K562 (cell line): Measurements from ENCODE around the gene HARS1. TPM values are rescaled to one million over a fixed set of nuclear protein-coding genes. Genes with fewer than 3 reads are reported as not detected.

Source experiments
- ASH1L ChIP-seq: fragments of 450-650 bp; IDR thresholded peaks from 2 replicates; pipeline ENCODE4 v1.6.1; 2018; ENCODE audit warnings: borderline replicate concordance, mild to moderate bottlenecking, low read depth; ENCODE audit not compliant: partially characterized antibody
- BCOR ChIP-seq: fragments of 450-650 bp; IDR thresholded peaks from 2 replicates; pipeline ENCODE4 v1.6.1; 2016
- COPS2 ChIP-seq: fragments of 450-650 bp; conservative IDR thresholded peaks from 2 replicates; pipeline ENCODE4 v1.6.1; 2016; ENCODE audit warnings: mild to moderate bottlenecking, moderate library complexity
- ERF ChIP-seq: fragments of 450-650 bp; formaldehyde crosslinking; IDR thresholded peaks from 2 replicates; pipeline ENCODE4 v1.4.0; 2020; ENCODE audit warnings: mild to moderate bottlenecking, mixed read lengths
- ETV5 ChIP-seq: sonication (generic); formaldehyde crosslinking; IDR thresholded peaks from 2 replicates; pipeline ENCODE4 v1.4.0; 2020; ENCODE audit warnings: low read depth, mild to moderate bottlenecking, missing genetic modification reagents
- ILF3 ChIP-seq: fragments of 450-650 bp; IDR thresholded peaks from 2 replicates; pipeline ENCODE4 v1.6.1; 2018; ENCODE audit warnings: antibody characterized with exemption, mild to moderate bottlenecking, moderate library complexity, borderline replicate concordance
- JUND ChIP-seq, 2 experiments: IDR thresholded peaks; 2 replicates in 1 of 2; 3 replicates in 1 of 2; pipeline ENCODE4 v1.6.1; 2011; ENCODE audit warnings: borderline replicate concordance in 2 of 2, low read depth in 2 of 2, low read length in 2 of 2, improper control_type of control experiment in 1 of 2, missing biosample characterization in 1 of 2, missing genetic modification characterization in 1 of 2, missing genetic modification reagents in 1 of 2
- MEF2A ChIP-seq: IDR thresholded peaks from 2 replicates; pipeline ENCODE4 v1.6.1; 2011; ENCODE audit warnings: low read depth, mild to moderate bottlenecking, low read length, moderate library complexity; ENCODE audit not compliant: control insufficient read depth
- NONO ChIP-seq, 2 experiments: fragments of 200-400 bp in 1 of 2; fragments of 450-650 bp in 1 of 2; formaldehyde crosslinking in 1 of 2; IDR thresholded peaks; 2 replicates each; pipeline ENCODE4 v1.6.1; 2017; ENCODE audit warnings: low read depth in 2 of 2, mild to moderate bottlenecking in 2 of 2, moderate library complexity in 2 of 2, low read length in 1 of 2
- NR2F6 ChIP-seq: fragments of 450-650 bp; formaldehyde crosslinking; IDR thresholded peaks from 2 replicates; pipeline ENCODE4 v1.4.0; 2020; ENCODE audit warnings: mild to moderate bottlenecking
- PCBP2 ChIP-seq: fragments of 200-400 bp; formaldehyde crosslinking; IDR thresholded peaks from 2 replicates; pipeline ENCODE4 v1.6.1; 2018; ENCODE audit warnings: low read length, low read depth, mild to moderate bottlenecking, moderate library complexity; ENCODE audit not compliant: poor library complexity, severe bottlenecking
- RBM14 ChIP-seq: fragments of 200-400 bp; formaldehyde crosslinking; IDR thresholded peaks from 2 replicates; pipeline ENCODE4 v1.6.1; 2018; ENCODE audit warnings: low read depth, mild to moderate bottlenecking, low read length, moderate library complexity, borderline replicate concordance; ENCODE audit not compliant: insufficient read depth
- RBM17 ChIP-seq: fragments of 200-400 bp; formaldehyde crosslinking; IDR thresholded peaks from 2 replicates; pipeline ENCODE4 v1.6.1; 2017; ENCODE audit warnings: low read depth, mild to moderate bottlenecking, low read length, borderline replicate concordance
- STAT5A ChIP-seq: IDR thresholded peaks from 2 replicates; pipeline ENCODE4 v1.6.1; 2012; ENCODE audit warnings: low read length, inconsistent platforms, borderline replicate concordance
- TAF15 ChIP-seq: fragments of 200-400 bp; formaldehyde crosslinking; IDR thresholded peaks from 2 replicates; pipeline ENCODE4 v1.6.1; 2017; ENCODE audit warnings: mild to moderate bottlenecking, low read depth, low read length, moderate library complexity
- TAF9B ChIP-seq: fragments of 450-650 bp; IDR thresholded peaks from 2 replicates; pipeline ENCODE4 v1.6.1; 2018; ENCODE audit warnings: mild to moderate bottlenecking; ENCODE audit not compliant: partially characterized antibody
- THRAP3 ChIP-seq: fragments of 450-650 bp; IDR thresholded peaks from 2 replicates; pipeline ENCODE4 v1.6.1; 2016; ENCODE audit warnings: mild to moderate bottlenecking, inconsistent platforms, borderline replicate concordance
- WHSC1 ChIP-seq: IDR thresholded peaks from one replicate; pipeline ENCODE4 v1.6.1; 2012; ENCODE audit warnings: low read length, control low read depth, inconsistent platforms
- ZNF217 ChIP-seq: sonication (generic); formaldehyde crosslinking; IDR thresholded peaks from 2 replicates; pipeline ENCODE4 v1.8.0; 2022; ENCODE audit warnings: mild to moderate bottlenecking, missing genetic modification reagents
- ZNF586 ChIP-seq: fragments of 450-650 bp; formaldehyde crosslinking; conservative IDR thresholded peaks from 2 replicates; pipeline ENCODE4 v1.4.0; 2020; ENCODE audit warnings: mild to moderate bottlenecking, moderate library complexity
- ZNF75A ChIP-seq: fragments of 450-650 bp; formaldehyde crosslinking; IDR thresholded peaks from 2 replicates; pipeline ENCODE4 v1.4.0; 2020; ENCODE audit warnings: mild to moderate bottlenecking
- polyA plus RNA-seq, 8 experiments: library from polyadenylated mRNA; depleted of rRNA in 4 of 8; stranded (reverse) in 5 of 8; unstranded in 3 of 8; fragments of >200 nt; fragmentation: Nextera tagmentation in 2 of 8; fragmentation: Illumina TruSeq in 1 of 8; extraction: Ambion mirVana in 2 of 8; extraction: Trizol in 1 of 8; gene quantifications; 2 replicates each; pipeline versions ENCODE4 v1.2.1 to v1.2.3, GENCODE V29; 2011 to 2014; ENCODE audit warnings: inconsistent platforms in 1 of 8, missing spikeins in 1 of 8
- total RNA-seq, 7 experiments: library from RNA; depleted of rRNA in 6 of 7; stranded (reverse); fragments of >200 nt in 6 of 7; fragmentation: Illumina TruSeq in 2 of 7; extraction: Trizol in 2 of 7; gene quantifications; 2 replicates each; pipeline versions ENCODE4 v1.2.1 to v1.2.3, GENCODE V29; 2011 to 2021; ENCODE audit warnings: low replicate concordance in 1 of 7
- TF ChIP-seq, protein P1 (sequence below): fragments of 450-650 bp; formaldehyde crosslinking; IDR thresholded peaks from 2 replicates; pipeline ENCODE4 v1.4.0; 2020; ENCODE audit warnings: mild to moderate bottlenecking, moderate library complexity
- TF ChIP-seq, protein P2 (sequence below): fragments of 250-450 bp; sonication (Bioruptor Pico); IDR thresholded peaks from 2 replicates; pipeline ENCODE4 v1.5.0; 2020; ENCODE audit warnings: mild to moderate bottlenecking
- TF ChIP-seq, protein P3 (sequence below), 3 experiments: fragments of 200-800 bp in 1 of 3; sonication (Bioruptor generic) in 1 of 3; sonication (generic) in 1 of 3; formaldehyde crosslinking in 1 of 3; IDR thresholded peaks; 2 replicates each; pipeline versions ENCODE4 v1.6.1 to v1.8.0; 2016 to 2022; ENCODE audit warnings: mild to moderate bottlenecking in 2 of 3, missing compliant biosample characterization in 2 of 3, missing genetic modification characterization in 2 of 3, missing genetic modification reagents in 1 of 3

The HARS1 gene
- total and polyA plus RNA-seq, 9 of the 15 experiments (the other 6 are each of a cell fraction or from before 2014, with no cell fraction given): 13.5 to 88.5 (median 75.2) TPM

DNA sequence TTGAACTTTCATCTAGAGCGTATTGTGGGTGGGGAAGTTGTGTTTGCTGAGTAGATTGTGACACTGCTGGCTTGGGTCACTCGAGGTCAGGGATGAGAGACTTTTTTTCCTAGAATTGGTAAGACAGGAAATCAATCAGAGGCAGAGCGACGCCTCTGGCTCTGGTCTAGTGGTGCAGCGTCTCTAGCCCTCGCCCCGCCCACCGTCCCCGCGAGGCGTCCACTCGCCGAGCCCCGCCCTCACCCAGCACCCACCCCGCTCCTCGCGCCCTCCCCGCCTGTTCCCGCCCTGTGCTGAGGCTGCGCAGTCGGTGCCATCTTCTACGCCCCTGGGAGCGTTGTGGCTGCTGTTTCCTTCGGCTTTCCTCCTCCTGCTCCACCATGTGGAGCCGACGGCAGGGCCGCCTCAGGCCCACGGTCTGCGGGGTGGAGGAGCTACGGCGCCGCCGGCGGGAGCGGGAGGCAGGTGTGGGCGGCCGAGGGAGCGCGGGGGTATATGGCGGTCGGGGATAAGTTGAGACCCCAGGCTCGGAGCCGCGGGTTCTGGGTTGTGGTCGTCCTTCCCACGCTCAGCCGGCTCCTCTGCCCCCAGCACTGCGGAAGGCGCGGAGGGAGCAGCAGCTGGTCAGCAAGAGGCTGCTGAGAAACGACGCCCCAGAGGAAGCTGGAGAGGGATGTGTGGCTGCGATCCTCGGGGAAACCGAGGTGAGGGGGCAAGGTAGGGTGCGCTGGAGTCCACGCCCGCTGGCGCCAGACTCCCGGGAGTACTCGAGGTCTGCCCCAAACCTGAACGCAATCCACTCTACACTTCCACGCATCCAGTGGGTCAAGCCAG, 51.8 kb downstream of the HARS1 start, which contains the start of gene TMCO6 (continued):
- TF ChIP-seq ILF3: no peak
- no peak for TF ChIP-seq NR2F6 (CRISPR knock-in tag)
- TF ChIP-seq ZNF217 (CRISPR knock-in tag): no peak
- TF ChIP-seq TAF9B: no peak
- no peak for TF ChIP-seq BCOR
- no peak for TF ChIP-seq THRAP3
- TF ChIP-seq, protein P1, sequence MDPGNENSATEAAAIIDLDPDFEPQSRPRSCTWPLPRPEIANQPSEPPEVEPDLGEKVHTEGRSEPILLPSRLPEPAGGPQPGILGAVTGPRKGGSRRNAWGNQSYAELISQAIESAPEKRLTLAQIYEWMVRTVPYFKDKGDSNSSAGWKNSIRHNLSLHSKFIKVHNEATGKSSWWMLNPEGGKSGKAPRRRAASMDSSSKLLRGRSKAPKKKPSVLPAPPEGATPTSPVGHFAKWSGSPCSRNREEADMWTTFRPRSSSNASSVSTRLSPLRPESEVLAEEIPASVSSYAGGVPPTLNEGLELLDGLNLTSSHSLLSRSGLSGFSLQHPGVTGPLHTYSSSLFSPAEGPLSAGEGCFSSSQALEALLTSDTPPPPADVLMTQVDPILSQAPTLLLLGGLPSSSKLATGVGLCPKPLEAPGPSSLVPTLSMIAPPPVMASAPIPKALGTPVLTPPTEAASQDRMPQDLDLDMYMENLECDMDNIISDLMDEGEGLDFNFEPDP (CRISPR knock-in tag): no peak
- TF ChIP-seq ASH1L: no peak
- no peak for TF ChIP-seq PCBP2
- 0 out of 2 replicates have a peak, but pooled peaks have one; percentile 27 for TF ChIP-seq ERF (CRISPR knock-in tag)
- no peak for TF ChIP-seq ZNF586 (CRISPR knock-in tag)
- TF ChIP-seq, protein P2, sequence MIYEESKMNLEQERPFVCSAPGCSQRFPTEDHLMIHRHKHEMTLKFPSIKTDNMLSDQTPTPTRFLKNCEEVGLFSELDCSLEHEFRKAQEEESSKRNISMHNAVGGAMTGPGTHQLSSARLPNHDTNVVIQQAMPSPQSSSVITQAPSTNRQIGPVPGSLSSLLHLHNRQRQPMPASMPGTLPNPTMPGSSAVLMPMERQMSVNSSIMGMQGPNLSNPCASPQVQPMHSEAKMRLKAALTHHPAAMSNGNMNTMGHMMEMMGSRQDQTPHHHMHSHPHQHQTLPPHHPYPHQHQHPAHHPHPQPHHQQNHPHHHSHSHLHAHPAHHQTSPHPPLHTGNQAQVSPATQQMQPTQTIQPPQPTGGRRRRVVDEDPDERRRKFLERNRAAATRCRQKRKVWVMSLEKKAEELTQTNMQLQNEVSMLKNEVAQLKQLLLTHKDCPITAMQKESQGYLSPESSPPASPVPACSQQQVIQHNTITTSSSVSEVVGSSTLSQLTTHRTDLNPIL (CRISPR knock-in tag): no peak
- TF ChIP-seq ZNF75A: no peak
- TF ChIP-seq, protein P3, sequence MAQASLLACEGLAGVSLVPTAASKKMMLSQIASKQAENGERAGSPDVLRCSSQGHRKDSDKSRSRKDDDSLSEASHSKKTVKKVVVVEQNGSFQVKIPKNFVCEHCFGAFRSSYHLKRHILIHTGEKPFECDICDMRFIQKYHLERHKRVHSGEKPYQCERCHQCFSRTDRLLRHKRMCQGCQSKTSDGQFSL (CRISPR knock-in tag; IDR thresholded peaks at IDR 0.05): no peak
- TF ChIP-seq, protein P3 (tag; IDR thresholded peaks at IDR 0.05): no peak
- no peak for TF ChIP-seq RBM17
- no peak for TF ChIP-seq COPS2
- TF ChIP-seq RBM14: no peak
- no peak for TF ChIP-seq NONO (IDR thresholded peaks at IDR 0.05; ENCODE audit: low read depth in 2 of 2, low read length in 1 of 2)
- 0 out of 2 replicates have a peak, but pooled peaks have one; percentile 16 for TF ChIP-seq MEF2A
- TF ChIP-seq WHSC1: no peak
- no peak for TF ChIP-seq TAF15
- TF ChIP-seq JUND (IDR thresholded peaks at IDR 0.05; ENCODE audit: borderline replicate concordance, low read depth, low read length): peak; percentile 83
- peak; percentile 65; the same call in 1 of the 3 replicates for TF ChIP-seq JUND (tag; IDR thresholded peaks at IDR 0.05; ENCODE audit: borderline replicate concordance, low read depth, low read length)
- TF ChIP-seq ETV5 (CRISPR knock-in tag): no peak; the same call in 1 of the 2 replicates
- peak; percentile 94 for TF ChIP-seq STAT5A
